Suppressor macrophage (primary cell): ENCODE data around the gene CREBL2.
"Not testable (repeated sequence)": the region's sequence is repeated elsewhere in the genome, so short reads cannot be mapped to it uniquely, and the experiment has no call there.

Experiments used
- DNase-seq, 4 experiments: peaks; one replicate each; pipeline ENCODE4 v3.0.0-alpha.2; 2020 to 2022
- total RNA-seq, 17 experiments: gene quantifications; one replicate each; lab custom pipeline; 2026; ENCODE audit warnings: mixed read lengths in 6 of 17, inconsistent platforms in 3 of 17; lab: John Stamatoyannopoulos, UW

The CREBL2 gene
- total RNA-seq = 63.1 to 146 (median 107) reads per million in 17 experiments

GRCh38 chr12:12611512-12612306, at the start of gene CREBL2:
Gene CREBL2 (plus strand): TSS chr12:12611876. CDS start chr12:12612173, 297 bp downstream.
- DNase-seq = peak; percentile 94 to 97 (median 96)

- DNase-seq = peak; percentile 23 to 64 (median 42)
Measured at GRCh38 chr12:12562016-12562483, 49.6 kb upstream of the CREBL2 start.

GRCh38 chr12:12562585-12563261, 49.0 kb upstream of the CREBL2 start, which contains the start of gene DUSP16:
Gene DUSP16 (minus strand): TSS chr12:12562863. CDS start chr12:12521098, 41,765 bp downstream.
- DNase-seq = peak; percentile 86 to 95 (median 92)

- no peak for DNase-seq
Measured at GRCh38 chr12:12563290-12563928, 48.3 kb upstream of the CREBL2 start.

- DNase-seq = no peak
Measured at GRCh38 chr12:12564911-12565310, 46.8 kb upstream of the CREBL2 start.

- not testable (repeated sequence) for DNase-seq
Measured at GRCh38 chr12:12565971-12566370, 45.7 kb upstream of the CREBL2 start.

- DNase-seq = no peak
Measured at GRCh38 chr12:12572659-12573058, 39.0 kb upstream of the CREBL2 start.

GRCh38 chr12:12577786-12578185, 33.9 kb upstream of the CREBL2 start:
- DNase-seq = no peak

GRCh38 chr12:12580716-12581115, 31.0 kb upstream of the CREBL2 start:
- DNase-seq = not testable (repeated sequence)

GRCh38 chr12:12582193-12582881, 29.3 kb upstream of the CREBL2 start:
- DNase-seq = peak in 1 of 4 experiments; percentile 15

- DNase-seq = peak; percentile 42 to 84 (median 64)
Measured at GRCh38 chr12:12582895-12583303, 28.8 kb upstream of the CREBL2 start.

- DNase-seq = no peak
Measured at GRCh38 chr12:12583510-12584178, 28.0 kb upstream of the CREBL2 start.

GRCh38 chr12:12585115-12585863, 26.4 kb upstream of the CREBL2 start:
- peak in 1 of 4 experiments; percentile 31 for DNase-seq

GRCh38 chr12:12586879-12587675, 24.6 kb upstream of the CREBL2 start:
- DNase-seq = no peak

GRCh38 chr12:12587878-12588277, 23.8 kb upstream of the CREBL2 start:
- DNase-seq = no peak

GRCh38 chr12:12588436-12588835, 23.2 kb upstream of the CREBL2 start:
- DNase-seq = not testable (repeated sequence)

GRCh38 chr12:12590961-12591360, 20.7 kb upstream of the CREBL2 start:
- DNase-seq = no peak

GRCh38 chr12:12592930-12593329, 18.7 kb upstream of the CREBL2 start:
- no peak for DNase-seq

GRCh38 chr12:12595929-12596328, 15.7 kb upstream of the CREBL2 start:
- DNase-seq = not testable (repeated sequence)

GRCh38 chr12:12596598-12596997, 15.1 kb upstream of the CREBL2 start:
- not testable (repeated sequence) for DNase-seq
